GM12892 (cell line): Measurements from ENCODE around the gene TOM1L1.

ENCODE experiments used
- POLR2A ChIP-seq: IDR thresholded peaks from 2 replicates; pipeline ENCODE4 v1.6.1; 2011; ENCODE audit warnings: low read depth, low read length, control low read depth
- POLR2AphosphoS5 ChIP-seq: IDR thresholded peaks from 2 replicates; pipeline ENCODE4 v1.6.1; 2011; ENCODE audit warnings: low read depth, low read length, control low read depth
- TAF1 ChIP-seq: IDR thresholded peaks from 2 replicates; pipeline ENCODE4 v1.6.1; 2011; ENCODE audit warnings: low read depth, mild to moderate bottlenecking, control low read depth, low read length, borderline replicate concordance

- no peak for TF ChIP-seq POLR2A
- no peak for TF ChIP-seq POLR2AphosphoS5
- no peak for TF ChIP-seq TAF1
These were observed 17.7 kb upstream of the TOM1L1 start for GRCh38 chr17:54882950-54883349.
